DOHH2 (cell line): Measurements from ENCODE around the gene AP3D1.
A peak's percentile ranks its signal among the peaks of the same experiment; 100 is the strongest.

ENCODE experiments used
- CTCF ChIP-seq: fragments of 200-600 bp; sonication (generic); IDR thresholded peaks from one replicate; pipeline ENCODE4 v1.5.1; 2014; ENCODE audit warnings: antibody characterized with exemption, mild to moderate bottlenecking, low read depth, low read length; ENCODE audit not compliant: poor library complexity, severe bottlenecking
- EZH2phosphoT487 ChIP-seq: fragments of 200-600 bp; sonication (generic); IDR thresholded peaks from 2 replicates; pipeline ENCODE4 v1.6.1; 2017; ENCODE audit warnings: borderline replicate concordance, mild to moderate bottlenecking, antibody characterized with exemption, low read length, moderate library complexity, mixed read lengths

GRCh38 chr19:2087621-2088100 lies 63.7 kb downstream of the AP3D1 start:
- TF ChIP-seq CTCF, result peak; percentile 88
- TF ChIP-seq EZH2phosphoT487, result no peak
